GM10266 (cell line): ENCODE data around the gene CTNNA2.

Source experiments
- DNase-seq: peaks from one replicate; pipeline ENCODE4 v3.0.0; 2012; ENCODE audit errors: extremely low spot score
- CTCF ChIP-seq: IDR thresholded peaks from 2 replicates; pipeline ENCODE4 v1.5.1; 2012; ENCODE audit warnings: mild to moderate bottlenecking, low read depth; ENCODE audit not compliant: control insufficient read depth, insufficient read depth; ENCODE audit errors: missing control alignments

CTNNA2 gene

DNA sequence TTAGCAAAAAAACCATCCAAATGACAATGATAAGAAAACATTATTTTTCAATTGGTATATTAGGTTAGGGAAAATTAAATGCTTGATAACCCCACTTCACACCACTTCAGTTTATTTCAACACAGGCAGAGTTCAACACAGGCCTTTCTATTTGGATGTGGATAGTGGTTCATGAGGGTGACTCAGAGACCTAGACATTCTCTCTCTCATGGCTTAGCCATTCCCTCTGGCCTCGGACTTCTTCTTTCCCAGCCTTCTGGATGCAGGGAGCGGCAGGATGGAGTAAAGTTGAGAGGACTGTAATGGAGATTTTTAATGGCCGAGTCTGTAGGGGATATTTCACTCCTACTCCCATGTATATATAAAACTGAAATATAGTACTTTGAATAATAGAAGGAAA is 109.7 kb downstream of the CTNNA2 start:
- DNase-seq = no peak
- TF ChIP-seq CTCF = no peak

GRCh38 chr2:79627237-79627636 is 114.4 kb downstream of the CTNNA2 start:
- DNase-seq = no peak
- TF ChIP-seq CTCF = no peak

DNA sequence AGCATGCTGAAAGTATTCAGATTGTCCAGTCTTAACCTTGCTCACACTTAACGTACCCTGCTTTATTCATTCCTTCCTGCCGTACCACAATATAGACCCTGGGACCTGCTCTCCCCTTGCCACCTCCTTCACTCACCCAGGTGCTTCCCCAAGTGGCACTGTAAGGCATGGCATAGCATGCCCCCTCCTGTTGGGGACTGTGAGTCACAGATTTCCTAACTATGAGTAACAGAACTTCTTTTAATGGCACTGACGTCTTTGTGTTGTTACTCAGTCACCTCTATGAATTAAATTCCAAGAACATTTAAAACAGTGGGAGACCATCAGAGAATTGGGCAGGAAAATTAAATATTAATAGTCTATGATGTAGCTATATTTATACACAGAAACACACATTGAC is 117.2 kb downstream of the CTNNA2 start:
- DNase-seq = no peak
- no peak for TF ChIP-seq CTCF

DNA sequence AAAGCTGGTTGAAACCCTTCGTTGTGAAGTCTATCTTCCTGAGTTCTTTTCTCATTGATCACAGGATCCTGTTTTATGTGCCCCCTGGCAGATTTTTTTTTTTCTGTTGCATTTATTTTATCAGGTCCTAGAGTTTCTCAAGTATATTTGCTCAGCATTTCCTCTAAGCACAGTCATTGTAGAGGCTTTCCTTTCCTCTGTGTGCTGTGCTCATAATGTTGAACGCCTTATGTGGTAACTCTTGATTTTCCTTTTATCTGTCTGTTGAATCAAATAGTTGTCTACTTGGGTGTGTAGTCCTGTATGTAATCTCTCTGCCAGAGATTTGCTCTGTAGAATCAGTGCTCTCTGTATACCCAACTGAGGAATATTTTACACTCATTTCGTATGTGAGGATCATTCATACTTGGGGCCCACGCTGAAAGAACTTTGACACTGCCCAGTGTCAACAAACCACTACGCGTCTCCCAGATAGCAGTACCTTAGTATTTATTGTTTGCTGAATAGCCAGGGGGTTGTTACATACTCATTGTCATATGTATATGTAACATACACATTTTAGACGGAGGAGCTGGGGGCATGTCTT is 118.2 kb downstream of the CTNNA2 start:
- no peak for TF ChIP-seq CTCF
- no peak for DNase-seq

GRCh38 chr2:79638410-79638809 is 125.6 kb downstream of the CTNNA2 start:
- DNase-seq = no peak
- TF ChIP-seq CTCF = no peak

- TF ChIP-seq CTCF = no peak
- no peak for DNase-seq
Measured at GRCh38 chr2:79638954-79639353, 126.1 kb downstream of the CTNNA2 start.

DNA sequence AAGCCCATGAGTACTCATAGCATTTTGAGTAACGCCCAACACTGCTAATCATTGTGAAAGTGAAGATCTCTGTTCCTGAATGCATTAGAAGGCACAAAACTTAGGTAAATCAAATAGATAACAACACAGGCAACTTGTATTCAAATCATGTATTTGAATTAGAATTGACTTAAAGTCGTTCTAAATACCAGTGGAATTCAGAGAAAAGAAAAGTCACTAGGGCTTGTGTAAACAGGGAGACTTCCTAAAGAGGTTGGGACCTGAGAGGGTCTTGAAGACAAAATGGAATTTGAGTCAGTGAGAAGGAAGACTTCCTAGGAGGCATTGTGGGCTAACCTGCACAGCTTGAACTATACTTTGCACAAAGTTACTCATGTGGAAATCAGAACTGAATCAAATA is 127.2 kb downstream of the CTNNA2 start:
- no peak for DNase-seq
- TF ChIP-seq CTCF = no peak
